Panc1 (cell line): ENCODE measurements around the gene RBM19.

Experiments
- POLR2AphosphoS5 ChIP-seq: IDR thresholded peaks from 2 replicates; pipeline ENCODE4 v1.6.1; 2012; ENCODE audit warnings: mild to moderate bottlenecking, low read depth, low read length, moderate library complexity
- TF ChIP-seq, protein P1 (sequence below): fragments of 450-650 bp; IDR thresholded peaks from 2 replicates; pipeline ENCODE4 v1.5.1; 2017; ENCODE audit warnings: mild to moderate bottlenecking

DNA sequence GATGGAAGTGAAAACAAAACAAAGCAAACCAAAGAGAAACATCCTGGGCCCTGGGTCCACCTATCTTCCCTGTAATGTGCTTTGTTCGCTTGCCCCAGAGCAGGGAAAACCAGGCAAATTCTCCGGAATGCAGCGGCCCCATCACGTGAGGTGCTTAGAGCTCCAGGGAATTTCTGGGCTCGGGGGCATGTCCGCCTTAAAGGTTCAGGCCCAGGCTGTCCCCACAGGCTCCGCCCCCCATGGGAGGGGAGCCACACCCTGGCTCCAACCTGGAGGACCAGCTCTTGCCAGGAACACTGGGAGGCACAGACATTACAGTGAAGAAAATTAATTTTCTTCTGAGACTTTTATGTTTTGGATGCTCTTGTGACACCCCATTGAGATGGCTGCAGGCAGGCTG is 69.9 kb downstream of the RBM19 start:
- no peak for TF ChIP-seq POLR2AphosphoS5
- TF ChIP-seq, protein P1, sequence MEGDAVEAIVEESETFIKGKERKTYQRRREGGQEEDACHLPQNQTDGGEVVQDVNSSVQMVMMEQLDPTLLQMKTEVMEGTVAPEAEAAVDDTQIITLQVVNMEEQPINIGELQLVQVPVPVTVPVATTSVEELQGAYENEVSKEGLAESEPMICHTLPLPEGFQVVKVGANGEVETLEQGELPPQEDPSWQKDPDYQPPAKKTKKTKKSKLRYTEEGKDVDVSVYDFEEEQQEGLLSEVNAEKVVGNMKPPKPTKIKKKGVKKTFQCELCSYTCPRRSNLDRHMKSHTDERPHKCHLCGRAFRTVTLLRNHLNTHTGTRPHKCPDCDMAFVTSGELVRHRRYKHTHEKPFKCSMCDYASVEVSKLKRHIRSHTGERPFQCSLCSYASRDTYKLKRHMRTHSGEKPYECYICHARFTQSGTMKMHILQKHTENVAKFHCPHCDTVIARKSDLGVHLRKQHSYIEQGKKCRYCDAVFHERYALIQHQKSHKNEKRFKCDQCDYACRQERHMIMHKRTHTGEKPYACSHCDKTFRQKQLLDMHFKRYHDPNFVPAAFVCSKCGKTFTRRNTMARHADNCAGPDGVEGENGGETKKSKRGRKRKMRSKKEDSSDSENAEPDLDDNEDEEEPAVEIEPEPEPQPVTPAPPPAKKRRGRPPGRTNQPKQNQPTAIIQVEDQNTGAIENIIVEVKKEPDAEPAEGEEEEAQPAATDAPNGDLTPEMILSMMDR: no peak
